Tibial nerve (tissue), 4 donors: ENCODE measurements around the gene CHPF. TPM values are rescaled to one million over a fixed set of nuclear protein-coding genes. Genes with fewer than 3 reads are reported as not detected.

ENCODE experiments used
- DNase-seq, 2 donors: peaks; one replicate each; pipeline ENCODE4 v3.0.0-alpha.2; 2019; ENCODE audit warnings: low spot score in 2 of 2
- H3K27ac ChIP-seq, 4 donors: fragments of 200-600 bp; sonication (generic) in 3 of 4; one replicate each; pipeline ENCODE4 v1.5.1; 2017 to 2019; ENCODE audit warnings: mild to moderate bottlenecking in 1 of 4
- H3K27me3 ChIP-seq, 2 donors: fragments of 200-600 bp; sonication (generic) in 1 of 2; one replicate each; pipeline versions ENCODE4 v1.5.1 to v1.6.0; 2017 to 2019
- H3K36me3 ChIP-seq, 3 donors: fragments of 200-600 bp; sonication (generic); one replicate each; pipeline ENCODE4 v1.5.1; 2018 to 2019
- H3K4me1 ChIP-seq, 4 donors: fragments of 200-600 bp; sonication (generic) in 3 of 4; one replicate each; pipeline ENCODE4 v1.5.1; 2017 to 2019
- H3K4me3 ChIP-seq, 4 donors: fragments of 200-600 bp; sonication (generic) in 3 of 4; one replicate each; pipeline ENCODE4 v1.5.1; 2017 to 2019; ENCODE audit warnings: mild to moderate bottlenecking in 1 of 4, moderate library complexity in 1 of 4
- H3K9me3 ChIP-seq, 4 donors: fragments of 200-600 bp; sonication (generic) in 3 of 4; one replicate each; pipeline ENCODE4 v1.5.1; 2017 to 2019
- EP300 ChIP-seq, 2 donors: sonication (generic); formaldehyde crosslinking; IDR thresholded peaks; one replicate each; pipeline ENCODE4 v1.6.1; 2017; ENCODE audit warnings: antibody characterized with exemption in 2 of 2, mild to moderate bottlenecking in 1 of 2
- POLR2A ChIP-seq, 2 donors: fragments of 450-650 bp; IDR thresholded peaks; one replicate each; pipeline ENCODE4 v1.6.1; 2017; ENCODE audit warnings: antibody characterized with exemption in 2 of 2, mild to moderate bottlenecking in 2 of 2, moderate library complexity in 2 of 2
- WGBS, 2 donors: methylation state at CpG; one replicate each; pipeline ENCODE4 v1.1.5; 2018; 5-methylcytosine and 5-hydroxymethylcytosine counted together
- total RNA-seq, 4 donors: library from RNA; depleted of rRNA; stranded (reverse); fragments of >200 nt; gene quantifications; one replicate each; pipeline ENCODE4 v1.1.0, GENCODE V29; 2016
- TF ChIP-seq, protein P1 (sequence below), 5 experiments: fragments of 200-600 bp in 3 of 5; fragments of 450-650 bp in 2 of 5; sonication (generic) in 3 of 5; IDR thresholded peaks; one replicate each; pipeline ENCODE4 v1.5.1; 2016 to 2019; ENCODE audit warnings: antibody characterized with exemption in 5 of 5, mild to moderate bottlenecking in 3 of 5, moderate library complexity in 2 of 5

The CHPF gene
- total RNA-seq, 4 donors from 2014 or later = 51.3 to 91.2 (median 62.9) TPM

DNA sequence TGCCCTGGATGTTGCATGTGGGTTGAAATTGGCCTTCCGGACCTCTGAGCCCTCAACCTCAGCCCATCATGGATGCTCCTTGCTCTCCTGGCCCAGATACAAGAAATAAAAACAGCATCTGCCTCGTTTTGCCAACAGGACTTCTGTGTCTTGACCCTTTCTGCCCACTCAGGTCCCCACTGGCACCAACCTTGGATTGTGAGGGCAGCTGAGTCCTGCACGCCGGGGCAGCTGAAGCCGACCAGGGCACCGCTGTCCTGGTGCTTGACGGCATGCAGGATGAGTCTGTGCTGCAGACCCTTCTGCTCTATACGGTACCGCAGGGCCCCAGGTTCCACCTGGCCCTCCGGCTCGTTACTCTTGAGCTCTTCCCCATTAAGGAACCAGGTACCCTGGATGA, 23.0 kb upstream of the CHPF start:
- H3K27ac ChIP-seq = no peak overlapping the region
- H3K36me3 ChIP-seq = peaks cover 0 to 67% (median 0%) of the 10 kb centered on the region in 3 donors
- 80 to 84% methylated on average over 10 to 11 of the region's 11 CpGs for WGBS, 2 donors
- TF ChIP-seq EP300 (IDR thresholded peaks at IDR 0.05) = no peak
- TF ChIP-seq, protein P1, sequence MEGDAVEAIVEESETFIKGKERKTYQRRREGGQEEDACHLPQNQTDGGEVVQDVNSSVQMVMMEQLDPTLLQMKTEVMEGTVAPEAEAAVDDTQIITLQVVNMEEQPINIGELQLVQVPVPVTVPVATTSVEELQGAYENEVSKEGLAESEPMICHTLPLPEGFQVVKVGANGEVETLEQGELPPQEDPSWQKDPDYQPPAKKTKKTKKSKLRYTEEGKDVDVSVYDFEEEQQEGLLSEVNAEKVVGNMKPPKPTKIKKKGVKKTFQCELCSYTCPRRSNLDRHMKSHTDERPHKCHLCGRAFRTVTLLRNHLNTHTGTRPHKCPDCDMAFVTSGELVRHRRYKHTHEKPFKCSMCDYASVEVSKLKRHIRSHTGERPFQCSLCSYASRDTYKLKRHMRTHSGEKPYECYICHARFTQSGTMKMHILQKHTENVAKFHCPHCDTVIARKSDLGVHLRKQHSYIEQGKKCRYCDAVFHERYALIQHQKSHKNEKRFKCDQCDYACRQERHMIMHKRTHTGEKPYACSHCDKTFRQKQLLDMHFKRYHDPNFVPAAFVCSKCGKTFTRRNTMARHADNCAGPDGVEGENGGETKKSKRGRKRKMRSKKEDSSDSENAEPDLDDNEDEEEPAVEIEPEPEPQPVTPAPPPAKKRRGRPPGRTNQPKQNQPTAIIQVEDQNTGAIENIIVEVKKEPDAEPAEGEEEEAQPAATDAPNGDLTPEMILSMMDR (IDR thresholded peaks at IDR 0.05) = no peak
- TF ChIP-seq POLR2A (IDR thresholded peaks at IDR 0.05) = no peak
- no peak for DNase-seq
- H3K4me3 ChIP-seq = no peak overlapping the region
- H3K9me3 ChIP-seq = no peaks in the 10 kb centered on the region
- peaks cover 0 to 16% (median 2%) of the 10 kb centered on the region in 4 donors for H3K4me1 ChIP-seq
- no peaks in the 10 kb centered on the region for H3K27me3 ChIP-seq

GRCh38 chr2:219565130-219566080, 21.8 kb upstream of the CHPF start:
- H3K4me3 ChIP-seq = no peak overlapping the region
- peaks cover 0 to 12% (median 0%) of the 10 kb centered on the region in 4 donors for H3K4me1 ChIP-seq
- peaks cover 0 to 68% (median 0%) of the 10 kb centered on the region in 3 donors for H3K36me3 ChIP-seq
- DNase-seq = no peak
- H3K27ac ChIP-seq = no peak overlapping the region
- TF ChIP-seq, protein P1 (IDR thresholded peaks at IDR 0.05) = no peak
- 81 to 85% methylated on average over 20 of the region's 21 CpGs for WGBS, 2 donors
- no peaks in the 10 kb centered on the region for H3K9me3 ChIP-seq
- no peaks in the 10 kb centered on the region for H3K27me3 ChIP-seq

DNA sequence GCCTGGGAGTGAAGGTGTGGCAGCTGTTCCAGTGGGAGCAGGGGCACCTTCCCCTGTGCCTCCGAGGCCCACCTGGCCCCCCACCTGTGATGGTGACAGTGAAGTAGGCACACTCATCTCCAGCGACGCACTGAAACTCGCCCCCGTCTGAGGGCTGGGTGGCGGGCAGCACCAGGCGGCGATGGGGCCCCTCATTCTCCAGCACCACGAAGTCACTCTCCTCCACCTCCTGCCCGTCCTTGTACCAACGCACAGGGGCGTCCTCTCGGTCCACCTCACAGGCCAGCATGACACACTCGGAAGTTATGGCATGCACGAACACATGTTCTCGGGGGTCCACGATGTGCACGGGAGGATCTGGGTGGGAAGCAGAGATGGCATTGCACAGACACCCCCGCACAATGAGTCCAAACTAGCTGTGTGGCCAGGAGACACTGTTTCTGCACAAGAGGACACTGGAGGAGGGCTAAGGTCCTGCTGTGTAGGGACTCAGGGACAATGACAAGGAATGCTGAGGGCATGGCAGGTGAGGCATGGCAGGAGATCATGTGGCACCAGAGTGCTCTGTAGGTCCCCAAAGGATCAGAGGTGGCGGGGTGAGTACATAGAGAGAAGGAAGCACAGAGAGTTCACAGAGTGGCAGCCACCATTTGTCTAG, 19.8 kb upstream of the CHPF start:
- peaks cover 0 to 5% (median 0%) of the 10 kb centered on the region in 4 donors for H3K4me1 ChIP-seq
- H3K27me3 ChIP-seq = no peaks in the 10 kb centered on the region
- H3K4me3 ChIP-seq = no peak overlapping the region
- TF ChIP-seq POLR2A (IDR thresholded peaks at IDR 0.05) = no peak
- TF ChIP-seq, protein P1 (IDR thresholded peaks at IDR 0.05) = no peak
- no peak for TF ChIP-seq EP300 (IDR thresholded peaks at IDR 0.05)
- DNase-seq = no peak
- 87 to 90% methylated on average over 19 to 20 of the region's 20 CpGs for WGBS, 2 donors
- peak overlapping the region in 1 of 4 donors; percentile 10 for H3K27ac ChIP-seq
- peaks cover 0 to 79% (median 0%) of the 10 kb centered on the region in 3 donors for H3K36me3 ChIP-seq
- no peaks in the 10 kb centered on the region for H3K9me3 ChIP-seq

- H3K36me3 ChIP-seq = peaks cover 0 to 79% (median 0%) of the 10 kb centered on the region in 3 donors
- TF ChIP-seq, protein P1 (IDR thresholded peaks at IDR 0.05) = no peak
- no peak for TF ChIP-seq POLR2A (IDR thresholded peaks at IDR 0.05)
- TF ChIP-seq EP300 (IDR thresholded peaks at IDR 0.05) = no peak
- H3K27ac ChIP-seq = no peak overlapping the region
- H3K4me1 ChIP-seq = peaks cover 0 to 5% (median 0%) of the 10 kb centered on the region in 4 donors
- no peak overlapping the region for H3K4me3 ChIP-seq
- H3K27me3 ChIP-seq = no peaks in the 10 kb centered on the region
- no peak for DNase-seq
- 77 to 80% methylated on average over 13 to 35 of the region's 35 CpGs for WGBS, 2 donors
- no peaks in the 10 kb centered on the region for H3K9me3 ChIP-seq
Measured at GRCh38 chr2:219562049-219563020, 18.7 kb upstream of the CHPF start.
